D721Med (cell line): ENCODE measurements around the gene CDCA3.
"Not testable (repeated sequence)": the region's sequence is repeated elsewhere in the genome, so short reads cannot be mapped to it uniquely, and the experiment has no call there.

Source experiments
- DNase-seq: peaks from one replicate; pipeline ENCODE4 v3.0.0; 2011; ENCODE audit warnings: low spot score; ENCODE audit not compliant: insufficient read length
- FAIRE-seq: peaks from 2 replicates; lab custom pipeline; 2011; peaks lifted over from hg19 to GRCh38; lab: Jason Lieb, UNC
- TF ChIP-seq, protein P1 (sequence below): IDR thresholded peaks from 2 replicates; pipeline ENCODE4 v1.5.1; 2012; ENCODE audit warnings: mild to moderate bottlenecking, control low read depth; ENCODE audit not compliant: insufficient read depth; ENCODE audit errors: missing control alignments

The CDCA3 gene

GRCh38 chr12:6890789-6891645 lies 39.9 kb upstream of the CDCA3 start:
- TF ChIP-seq, protein P1, sequence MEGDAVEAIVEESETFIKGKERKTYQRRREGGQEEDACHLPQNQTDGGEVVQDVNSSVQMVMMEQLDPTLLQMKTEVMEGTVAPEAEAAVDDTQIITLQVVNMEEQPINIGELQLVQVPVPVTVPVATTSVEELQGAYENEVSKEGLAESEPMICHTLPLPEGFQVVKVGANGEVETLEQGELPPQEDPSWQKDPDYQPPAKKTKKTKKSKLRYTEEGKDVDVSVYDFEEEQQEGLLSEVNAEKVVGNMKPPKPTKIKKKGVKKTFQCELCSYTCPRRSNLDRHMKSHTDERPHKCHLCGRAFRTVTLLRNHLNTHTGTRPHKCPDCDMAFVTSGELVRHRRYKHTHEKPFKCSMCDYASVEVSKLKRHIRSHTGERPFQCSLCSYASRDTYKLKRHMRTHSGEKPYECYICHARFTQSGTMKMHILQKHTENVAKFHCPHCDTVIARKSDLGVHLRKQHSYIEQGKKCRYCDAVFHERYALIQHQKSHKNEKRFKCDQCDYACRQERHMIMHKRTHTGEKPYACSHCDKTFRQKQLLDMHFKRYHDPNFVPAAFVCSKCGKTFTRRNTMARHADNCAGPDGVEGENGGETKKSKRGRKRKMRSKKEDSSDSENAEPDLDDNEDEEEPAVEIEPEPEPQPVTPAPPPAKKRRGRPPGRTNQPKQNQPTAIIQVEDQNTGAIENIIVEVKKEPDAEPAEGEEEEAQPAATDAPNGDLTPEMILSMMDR: peak; percentile 65
- no peak for FAIRE-seq
- peak; percentile 83 for DNase-seq

GRCh38 chr12:6889775-6890573 lies 38.9 kb upstream of the CDCA3 start:
- not testable (repeated sequence) for FAIRE-seq, DNase-seq

DNA sequence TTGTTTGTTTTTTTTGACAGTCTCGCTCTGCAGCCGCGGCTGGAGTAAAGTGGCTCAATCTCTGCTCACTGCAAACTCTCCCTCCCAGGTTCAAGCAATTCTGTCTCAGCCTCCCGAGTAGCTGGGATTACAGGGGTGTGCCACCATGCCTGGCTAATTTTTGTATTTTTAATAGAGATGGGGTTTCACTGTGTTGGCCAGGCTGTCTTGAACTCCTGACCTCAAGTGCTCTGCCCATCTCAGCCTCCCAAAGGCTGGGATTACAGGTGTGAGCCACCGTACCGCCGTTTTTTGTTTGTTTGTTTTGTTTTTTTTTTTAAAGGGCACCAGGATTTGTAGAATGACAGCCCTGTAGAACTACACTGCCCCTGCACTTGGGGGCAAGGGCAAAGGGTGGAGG lies 37.7 kb upstream of the CDCA3 start:
- not testable (repeated sequence) for DNase-seq, FAIRE-seq

- TF ChIP-seq, protein P1: no peak
- FAIRE-seq: no peak
- no peak for DNase-seq
These were observed 37.3 kb upstream of the CDCA3 start for GRCh38 chr12:6888360-6888759.

DNA sequence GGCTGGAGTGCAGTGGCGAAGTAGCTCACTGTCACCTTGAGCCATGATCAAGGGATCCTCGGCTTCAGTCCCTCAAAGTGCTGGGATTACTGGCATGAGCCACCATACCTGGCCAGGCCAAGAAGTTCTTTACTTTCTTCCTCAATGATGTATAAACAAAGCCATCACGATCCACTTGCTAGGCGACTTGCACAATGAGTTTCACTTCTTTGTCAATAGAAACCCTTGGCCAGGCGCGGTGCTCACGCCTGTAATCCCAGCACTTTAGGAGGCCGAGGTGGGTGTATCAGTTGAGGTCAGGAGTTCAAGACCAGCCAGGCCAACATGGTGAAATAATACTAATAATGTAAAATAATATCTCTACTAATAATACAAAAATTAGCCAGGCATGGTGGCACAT lies 36.4 kb upstream of the CDCA3 start:
- FAIRE-seq (no peak), DNase-seq (no peak)
- TF ChIP-seq, protein P1: no peak

DNA sequence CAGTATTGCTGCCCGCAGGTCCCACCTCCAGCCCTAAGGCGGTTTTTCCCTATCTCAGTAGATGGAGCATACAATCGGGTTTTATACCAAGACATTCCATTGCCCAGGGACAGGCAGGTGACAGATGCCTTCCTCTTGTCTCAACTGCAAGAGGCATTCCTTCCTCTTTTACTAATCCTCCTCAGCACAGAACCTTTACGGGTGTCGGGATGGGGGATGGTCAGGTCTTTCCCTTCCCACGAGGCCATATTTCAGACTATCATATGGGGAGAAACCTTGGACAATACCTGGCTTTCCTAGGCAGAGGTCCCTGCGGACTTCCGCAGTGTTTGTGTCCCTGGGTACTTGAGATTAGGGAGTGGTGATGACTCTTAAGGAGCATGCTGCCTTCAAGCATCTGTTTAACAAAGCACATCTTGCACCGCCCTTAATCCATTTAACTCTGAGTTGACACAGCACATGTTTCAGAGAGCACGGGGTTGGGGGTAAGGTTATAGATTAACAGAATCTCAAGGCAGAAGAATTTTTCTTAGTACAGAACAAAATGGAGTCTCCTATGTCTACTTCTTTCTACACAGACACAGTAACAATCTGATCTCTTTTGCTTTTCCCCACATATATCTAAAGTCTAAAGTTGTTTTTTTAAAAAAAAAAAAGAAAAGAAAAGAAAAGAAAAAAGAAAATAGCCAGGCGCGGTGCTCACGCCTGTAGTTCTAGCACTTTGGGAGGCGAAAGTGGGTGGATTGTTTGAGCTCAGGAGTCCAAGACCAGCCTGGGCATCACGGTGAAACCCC lies 35.3 kb upstream of the CDCA3 start:
- not testable (repeated sequence) for FAIRE-seq, DNase-seq

GRCh38 chr12:6884539-6884938 lies 33.5 kb upstream of the CDCA3 start:
- DNase-seq: no peak
- TF ChIP-seq, protein P1: no peak
- no peak for FAIRE-seq

DNA sequence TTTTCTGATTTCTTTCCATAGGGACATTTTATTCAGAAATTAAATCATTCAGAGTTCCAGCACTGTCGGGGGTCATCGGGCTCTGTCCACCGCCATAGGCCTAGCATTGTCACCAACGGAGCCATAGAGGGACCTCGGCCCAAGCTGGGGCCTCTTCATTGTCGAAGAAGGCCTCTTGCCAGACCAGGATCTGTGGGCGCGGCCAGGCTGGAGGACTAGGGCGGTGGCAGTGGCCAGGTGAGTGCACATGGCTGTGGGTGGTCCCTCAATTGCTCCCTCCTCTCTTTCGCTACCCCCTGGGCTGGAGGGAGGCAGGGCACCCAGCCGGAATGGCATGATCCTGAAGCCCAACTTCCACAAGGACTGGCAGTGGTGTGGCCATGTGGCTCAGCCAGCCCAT lies 32.6 kb upstream of the CDCA3 start:
- FAIRE-seq (no peak), DNase-seq (no peak)
- TF ChIP-seq, protein P1: no peak
